Activated naive CD8-positive, alpha-beta T cell treated with anti-CD3 and anti-CD28 coated beads for 36 hours (primary cell): ENCODE data around the gene BFSP1. TPM values are rescaled to one million over a fixed set of nuclear protein-coding genes. Genes with fewer than 3 reads are reported as not detected.

Experiments used
- DNase-seq: peaks from one replicate; pipeline ENCODE4 v3.0.0; 2021
- H3K27ac Mint-ChIP-seq: one replicate; pipeline ENCODE4 v1.8.0; 2022; ENCODE audit warnings: mild to moderate bottlenecking, moderate library complexity, mixed read lengths
- H3K27me3 Mint-ChIP-seq: one replicate; pipeline ENCODE4 v1.8.0; 2022; ENCODE audit warnings: mild to moderate bottlenecking, mixed read lengths
- H3K36me3 Mint-ChIP-seq: one replicate; pipeline ENCODE4 v1.8.0; 2021; ENCODE audit warnings: mild to moderate bottlenecking, mixed read lengths
- H3K4me1 Mint-ChIP-seq: one replicate; pipeline ENCODE4 v1.8.0; 2021; ENCODE audit warnings: mixed read lengths
- H3K4me3 Mint-ChIP-seq: one replicate; pipeline ENCODE4 v1.8.0; 2022; ENCODE audit warnings: mild to moderate bottlenecking, moderate library complexity, mixed read lengths
- H3K9me3 Mint-ChIP-seq: one replicate; pipeline ENCODE4 v1.8.0; 2022; ENCODE audit warnings: mixed read lengths
- total RNA-seq, 2 experiments: library from RNA; stranded (reverse); gene quantifications; one replicate each; pipeline ENCODE4 v1.2.3, GENCODE V29; 2021

BFSP1 gene
- total RNA-seq, 2 experiments from 2014 or later: 0.18 to 0.64 TPM

GRCh38 chr20:17479063-17479657 is 52.0 kb downstream of the BFSP1 start:
- no peak overlapping the region for H3K4me3 Mint-ChIP-seq
- no peaks in the 10 kb centered on the region for H3K9me3 Mint-ChIP-seq
- H3K27me3 Mint-ChIP-seq: peaks cover 4% of the 10 kb centered on the region
- H3K36me3 Mint-ChIP-seq: no peaks in the 10 kb centered on the region
- H3K4me1 Mint-ChIP-seq: no peaks in the 10 kb centered on the region
- no peak for DNase-seq
- H3K27ac Mint-ChIP-seq: no peak overlapping the region

- no peaks in the 10 kb centered on the region for H3K9me3 Mint-ChIP-seq
- no peak for DNase-seq
- H3K27ac Mint-ChIP-seq: no peak overlapping the region
- no peaks in the 10 kb centered on the region for H3K36me3 Mint-ChIP-seq
- no peak overlapping the region for H3K4me3 Mint-ChIP-seq
- no peaks in the 10 kb centered on the region for H3K4me1 Mint-ChIP-seq
- no peaks in the 10 kb centered on the region for H3K27me3 Mint-ChIP-seq
These were observed 57.5 kb downstream of the BFSP1 start for GRCh38 chr20:17473659-17474058.

- Mint-ChIP-seq H3K9me3 (no peaks in the 10 kb centered on the region), H3K4me1 (no peaks in the 10 kb centered on the region), H3K4me3 (no peak overlapping the region), H3K36me3 (no peaks in the 10 kb centered on the region), H3K27ac (no peak overlapping the region), H3K27me3 (peaks cover 3% of the 10 kb centered on the region)
- DNase-seq: no peak
These were observed 59.5 kb downstream of the BFSP1 start for GRCh38 chr20:17471606-17472187.

- Mint-ChIP-seq H3K27me3 (peaks cover 3% of the 10 kb centered on the region), H3K4me3 (no peak overlapping the region), H3K4me1 (no peaks in the 10 kb centered on the region), H3K36me3 (no peaks in the 10 kb centered on the region), H3K27ac (no peak overlapping the region), H3K9me3 (no peaks in the 10 kb centered on the region)
- DNase-seq: no peak
These were observed 60.2 kb downstream of the BFSP1 start for GRCh38 chr20:17470973-17471372.

- Mint-ChIP-seq H3K4me1 (no peaks in the 10 kb centered on the region), H3K36me3 (no peaks in the 10 kb centered on the region), H3K4me3 (no peak overlapping the region), H3K27me3 (peaks cover 3% of the 10 kb centered on the region), H3K9me3 (no peaks in the 10 kb centered on the region), H3K27ac (no peak overlapping the region)
- DNase-seq: no peak
These were observed 60.7 kb downstream of the BFSP1 start for GRCh38 chr20:17470521-17470920.

- Mint-ChIP-seq H3K36me3 (no peaks in the 10 kb centered on the region), H3K9me3 (no peaks in the 10 kb centered on the region), H3K27me3 (peaks cover 3% of the 10 kb centered on the region), H3K4me3 (no peak overlapping the region), H3K4me1 (no peaks in the 10 kb centered on the region), H3K27ac (no peak overlapping the region)
- DNase-seq: no peak
These were observed 61.7 kb downstream of the BFSP1 start for GRCh38 chr20:17469246-17470030.

GRCh38 chr20:17468073-17468840 is 62.9 kb downstream of the BFSP1 start:
- H3K4me1 Mint-ChIP-seq: no peaks in the 10 kb centered on the region
- no peaks in the 10 kb centered on the region for H3K36me3 Mint-ChIP-seq
- no peak overlapping the region for H3K27ac Mint-ChIP-seq
- H3K27me3 Mint-ChIP-seq: peaks cover 3% of the 10 kb centered on the region
- DNase-seq: no peak
- H3K4me3 Mint-ChIP-seq: no peak overlapping the region
- no peaks in the 10 kb centered on the region for H3K9me3 Mint-ChIP-seq

GRCh38 chr20:17467120-17467655 is 64.0 kb downstream of the BFSP1 start:
- H3K4me1 Mint-ChIP-seq: no peaks in the 10 kb centered on the region
- no peak overlapping the region for H3K27ac Mint-ChIP-seq
- H3K36me3 Mint-ChIP-seq: no peaks in the 10 kb centered on the region
- H3K4me3 Mint-ChIP-seq: no peak overlapping the region
- H3K9me3 Mint-ChIP-seq: no peaks in the 10 kb centered on the region
- peaks cover 3% of the 10 kb centered on the region for H3K27me3 Mint-ChIP-seq
- DNase-seq: no peak

- Mint-ChIP-seq H3K36me3 (no peaks in the 10 kb centered on the region), H3K27ac (no peak overlapping the region)
These were observed 64.5 kb downstream of the BFSP1 start for GRCh38 chr20:17466641-17467040.

GRCh38 chr20:17465236-17465635 is 65.9 kb downstream of the BFSP1 start:
- DNase-seq: no peak
- Mint-ChIP-seq H3K36me3 (no peaks in the 10 kb centered on the region), H3K9me3 (peaks cover 2% of the 10 kb centered on the region), H3K27me3 (peaks cover 3% of the 10 kb centered on the region), H3K27ac (no peak overlapping the region), H3K4me3 (no peak overlapping the region), H3K4me1 (peaks cover 2% of the 10 kb centered on the region)

More at GRCh38 chr20:17466641-17467040, 64.5 kb downstream of the BFSP1 start:
- peaks cover 3% of the 10 kb centered on the region for H3K27me3 Mint-ChIP-seq
- H3K9me3 Mint-ChIP-seq: no peaks in the 10 kb centered on the region
- H3K4me3 Mint-ChIP-seq: no peak overlapping the region
- no peak for DNase-seq
- no peaks in the 10 kb centered on the region for H3K4me1 Mint-ChIP-seq

- Mint-ChIP-seq H3K4me1 (peaks cover 3% of the 10 kb centered on the region), H3K27me3 (peaks cover 3% of the 10 kb centered on the region), H3K4me3 (no peak overlapping the region), H3K9me3 (peaks cover 2% of the 10 kb centered on the region), H3K36me3 (no peaks in the 10 kb centered on the region), H3K27ac (no peak overlapping the region)
- no peak for DNase-seq
These were observed 67.5 kb downstream of the BFSP1 start for GRCh38 chr20:17463711-17464110.

GRCh38 chr20:17461941-17462340 is 69.2 kb downstream of the BFSP1 start:
- peaks cover 5% of the 10 kb centered on the region for H3K27me3 Mint-ChIP-seq
- H3K9me3 Mint-ChIP-seq: peaks cover 2% of the 10 kb centered on the region
- H3K36me3 Mint-ChIP-seq: no peaks in the 10 kb centered on the region
- H3K27ac Mint-ChIP-seq: no peak overlapping the region
- peaks cover 3% of the 10 kb centered on the region for H3K4me1 Mint-ChIP-seq
- DNase-seq: no peak
- H3K4me3 Mint-ChIP-seq: no peak overlapping the region

GRCh38 chr20:17460119-17460518 is 71.1 kb downstream of the BFSP1 start:
- peaks cover 3% of the 10 kb centered on the region for H3K4me1 Mint-ChIP-seq
- peaks cover 2% of the 10 kb centered on the region for H3K9me3 Mint-ChIP-seq
- H3K27me3 Mint-ChIP-seq: peaks cover 17% of the 10 kb centered on the region
- H3K4me3 Mint-ChIP-seq: no peak overlapping the region
- no peak overlapping the region for H3K27ac Mint-ChIP-seq
- H3K36me3 Mint-ChIP-seq: no peaks in the 10 kb centered on the region
- DNase-seq: no peak

- H3K27ac Mint-ChIP-seq: no peak overlapping the region
- DNase-seq: no peak
- H3K4me1 Mint-ChIP-seq: peaks cover 3% of the 10 kb centered on the region
- H3K36me3 Mint-ChIP-seq: no peaks in the 10 kb centered on the region
- no peak overlapping the region for H3K4me3 Mint-ChIP-seq
- peaks cover 2% of the 10 kb centered on the region for H3K9me3 Mint-ChIP-seq
- H3K27me3 Mint-ChIP-seq: peaks cover 21% of the 10 kb centered on the region
These were observed 73.5 kb downstream of the BFSP1 start for GRCh38 chr20:17457588-17458190.
